ENCODE results near the gene PNPLA8. TPM values are rescaled to one million over a fixed set of nuclear protein-coding genes. Genes with fewer than 3 reads are reported as not detected.

PNPLA8 gene
- total RNA-seq, 2 experiments from 2014 or later: 14.1 to 14.2 TPM

DNA sequence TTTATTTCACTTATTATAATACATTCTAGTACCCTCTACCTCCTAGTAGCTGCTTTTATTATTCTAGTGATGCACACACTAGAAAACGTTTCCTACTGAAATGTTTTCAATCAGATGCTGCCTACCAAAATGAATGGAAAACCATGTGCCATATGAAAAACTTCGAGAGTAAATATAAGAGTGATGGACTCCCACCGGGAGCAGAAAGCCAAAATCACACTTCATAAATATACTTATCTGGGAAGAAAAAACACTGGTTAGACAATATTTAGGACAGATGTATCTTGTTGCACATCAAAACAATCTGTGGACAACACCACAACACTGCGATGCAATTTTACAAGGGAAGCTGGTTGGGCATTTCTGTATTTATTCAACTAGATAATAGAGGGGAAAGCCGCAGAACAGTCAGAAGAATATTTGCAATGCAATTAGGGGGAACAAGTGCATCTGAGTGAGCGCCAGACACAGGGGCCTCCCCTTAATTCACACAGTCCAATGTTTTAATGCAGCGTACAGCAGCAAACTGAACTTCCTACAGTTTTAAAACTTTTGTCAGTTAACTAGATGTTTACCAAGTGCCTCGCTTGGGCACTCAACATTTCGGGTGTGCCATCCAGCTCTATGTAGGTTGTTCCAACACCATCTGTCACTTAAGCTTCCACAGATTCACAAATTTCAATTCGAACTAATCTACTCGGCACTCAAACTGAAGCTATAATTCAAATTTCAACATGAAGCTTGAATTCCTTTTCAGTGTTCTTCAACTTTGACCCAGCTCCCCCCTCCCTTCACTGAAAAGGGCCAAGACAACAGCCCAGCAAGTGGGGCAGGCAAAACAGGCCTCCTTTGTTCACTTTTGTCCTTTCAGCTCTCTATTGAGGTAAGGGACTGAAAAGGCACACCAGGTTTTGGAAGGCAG, 77.1 kb downstream of the PNPLA8 start:
- Mint-ChIP-seq H3K4me3 (no peak overlapping the region), H3K27me3 (peaks cover 25% of the 10 kb centered on the region), H3K4me1 (no peaks in the 10 kb centered on the region), H3K27ac (no peak overlapping the region), H3K9me3 (no peaks in the 10 kb centered on the region), H3K36me3 (ENCODE audit: low read depth) (no peaks in the 10 kb centered on the region)
- no peak for DNase-seq
- ChIA-PET CTCF (no interaction called here), POLR2A (no interaction called here)

GRCh38 chr7:108442039-108442568, 83.8 kb downstream of the PNPLA8 start:
- H3K36me3 Mint-ChIP-seq (ENCODE audit: low read depth): no peaks in the 10 kb centered on the region
- ChIA-PET POLR2A (no interaction called here), CTCF (interaction anchor here (1.0 to 1.7 kb wide), 2 partner anchors 9 to 15 kb away, joined by 3 to 5 read pairs; partner anchors contain the start of gene NRCAM)
- no peak overlapping the region for H3K4me3 Mint-ChIP-seq
- no peaks in the 10 kb centered on the region for H3K9me3 Mint-ChIP-seq
- no peak for DNase-seq
- H3K27ac Mint-ChIP-seq: no peak overlapping the region
- H3K4me1 Mint-ChIP-seq: no peaks in the 10 kb centered on the region
- peaks cover 2% of the 10 kb centered on the region for H3K27me3 Mint-ChIP-seq

- H3K4me1 Mint-ChIP-seq: no peaks in the 10 kb centered on the region
- no peaks in the 10 kb centered on the region for H3K36me3 Mint-ChIP-seq (ENCODE audit: low read depth)
- ChIA-PET CTCF (interaction anchor here (1.0 kb wide), 1 partner anchor 9 kb away, joined by 3 read pairs; no protein-coding TSS in a partner anchor), POLR2A (no interaction called here)
- no peak overlapping the region for H3K27ac Mint-ChIP-seq
- no peak overlapping the region for H3K4me3 Mint-ChIP-seq
- no peaks in the 10 kb centered on the region for H3K9me3 Mint-ChIP-seq
- peaks cover 2% of the 10 kb centered on the region for H3K27me3 Mint-ChIP-seq
- no peak for DNase-seq
These were observed 84.5 kb downstream of the PNPLA8 start for GRCh38 chr7:108441392-108441955.

GRCh38 chr7:108440613-108441012, 85.3 kb downstream of the PNPLA8 start:
- no peak overlapping the region for H3K4me3 Mint-ChIP-seq
- POLR2A ChIA-PET: no interaction called here
- no peak for DNase-seq
- H3K36me3 Mint-ChIP-seq (ENCODE audit: low read depth): no peaks in the 10 kb centered on the region
- CTCF ChIA-PET: interaction anchor here (1.0 kb wide), 1 partner anchor 10 kb away, joined by 3 read pairs; no protein-coding TSS in a partner anchor
- no peaks in the 10 kb centered on the region for H3K9me3 Mint-ChIP-seq
- no peaks in the 10 kb centered on the region for H3K4me1 Mint-ChIP-seq
- peaks cover 2% of the 10 kb centered on the region for H3K27me3 Mint-ChIP-seq
- H3K27ac Mint-ChIP-seq: no peak overlapping the region

GRCh38 chr7:108436906-108437305, 89.0 kb downstream of the PNPLA8 start:
- Mint-ChIP-seq H3K27ac (no peak overlapping the region), H3K4me1 (peaks cover 2% of the 10 kb centered on the region), H3K27me3 (peaks cover 3% of the 10 kb centered on the region), H3K4me3 (no peak overlapping the region), H3K9me3 (no peaks in the 10 kb centered on the region), H3K36me3 (ENCODE audit: low read depth) (no peaks in the 10 kb centered on the region)
- no peak for DNase-seq
- ChIA-PET CTCF (no interaction called here), POLR2A (no interaction called here)

GRCh38 chr7:108434010-108434409, 91.9 kb downstream of the PNPLA8 start:
- Mint-ChIP-seq H3K36me3 (ENCODE audit: low read depth) (no peaks in the 10 kb centered on the region), H3K4me1 (peaks cover 2% of the 10 kb centered on the region), H3K9me3 (no peaks in the 10 kb centered on the region), H3K27ac (no peak overlapping the region), H3K4me3 (no peak overlapping the region), H3K27me3 (peaks cover 5% of the 10 kb centered on the region)
- ChIA-PET POLR2A (no interaction called here), CTCF (interaction anchor here (1.1 kb wide), 1 partner anchor 22 kb away, joined by 3 read pairs; no protein-coding TSS in a partner anchor)
- DNase-seq: no peak

- no peak overlapping the region for H3K4me3 Mint-ChIP-seq
- ChIA-PET POLR2A (no interaction called here), CTCF (interaction anchor here (0.6 kb wide), 2 partner anchors 16 to 250 kb away, joined by 3 to 6 read pairs; no protein-coding TSS in a partner anchor)
- no peak for DNase-seq
- H3K9me3 Mint-ChIP-seq: no peaks in the 10 kb centered on the region
- peaks cover 2% of the 10 kb centered on the region for H3K4me1 Mint-ChIP-seq
- H3K27ac Mint-ChIP-seq: no peak overlapping the region
- no peaks in the 10 kb centered on the region for H3K36me3 Mint-ChIP-seq (ENCODE audit: low read depth)
- H3K27me3 Mint-ChIP-seq: peaks cover 4% of the 10 kb centered on the region
These were observed 94.8 kb downstream of the PNPLA8 start for GRCh38 chr7:108431099-108431498.

DNA sequence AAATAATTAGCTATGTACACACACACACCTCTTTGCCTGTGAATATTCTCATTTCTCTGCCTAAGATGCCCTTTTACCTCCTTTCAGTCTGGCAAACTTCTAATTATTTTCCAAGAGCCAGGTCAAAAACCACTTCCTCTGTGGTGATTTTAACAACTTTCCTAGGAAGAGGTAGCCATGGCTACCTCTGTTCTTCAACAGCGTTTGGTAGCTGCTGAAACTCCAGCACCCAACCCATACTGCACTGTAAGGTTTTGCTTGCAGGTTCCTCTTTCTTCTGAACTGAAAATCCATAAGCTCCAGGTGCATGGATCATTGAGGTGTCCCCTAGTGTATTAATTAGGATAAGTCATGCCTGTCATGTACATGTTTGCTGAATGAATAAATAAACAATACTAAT, 95.3 kb downstream of the PNPLA8 start:
- CTCF ChIA-PET: no interaction called here

DNA sequence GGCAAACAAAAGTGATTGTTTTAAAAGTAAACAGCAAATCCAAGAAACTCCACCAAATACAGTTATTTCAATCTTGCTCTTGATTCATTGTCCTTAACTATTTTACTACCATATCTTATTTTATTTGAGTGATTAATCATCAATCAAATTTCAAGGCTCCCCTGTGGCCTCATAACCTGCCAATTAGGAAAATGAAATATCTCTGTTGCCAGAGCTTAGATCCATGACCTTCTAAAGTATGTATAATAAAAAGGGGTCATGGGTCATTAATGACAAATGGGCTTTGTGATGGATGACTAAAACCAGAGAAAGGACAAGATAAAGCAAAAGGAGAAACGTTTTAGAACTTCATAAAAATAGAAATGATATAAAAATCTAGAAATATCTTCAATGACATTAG, 98.2 kb downstream of the PNPLA8 start:
- ChIA-PET POLR2A (no interaction called here), CTCF (no interaction called here)

More for the DNA sequence above, 95.3 kb downstream of the PNPLA8 start:
- Mint-ChIP-seq H3K4me3 (no peak overlapping the region), H3K9me3 (no peaks in the 10 kb centered on the region), H3K27me3 (peaks cover 4% of the 10 kb centered on the region), H3K4me1 (peaks cover 2% of the 10 kb centered on the region), H3K36me3 (ENCODE audit: low read depth) (no peaks in the 10 kb centered on the region), H3K27ac (no peak overlapping the region)
- no peak for DNase-seq
- POLR2A ChIA-PET: no interaction called here

DNA sequence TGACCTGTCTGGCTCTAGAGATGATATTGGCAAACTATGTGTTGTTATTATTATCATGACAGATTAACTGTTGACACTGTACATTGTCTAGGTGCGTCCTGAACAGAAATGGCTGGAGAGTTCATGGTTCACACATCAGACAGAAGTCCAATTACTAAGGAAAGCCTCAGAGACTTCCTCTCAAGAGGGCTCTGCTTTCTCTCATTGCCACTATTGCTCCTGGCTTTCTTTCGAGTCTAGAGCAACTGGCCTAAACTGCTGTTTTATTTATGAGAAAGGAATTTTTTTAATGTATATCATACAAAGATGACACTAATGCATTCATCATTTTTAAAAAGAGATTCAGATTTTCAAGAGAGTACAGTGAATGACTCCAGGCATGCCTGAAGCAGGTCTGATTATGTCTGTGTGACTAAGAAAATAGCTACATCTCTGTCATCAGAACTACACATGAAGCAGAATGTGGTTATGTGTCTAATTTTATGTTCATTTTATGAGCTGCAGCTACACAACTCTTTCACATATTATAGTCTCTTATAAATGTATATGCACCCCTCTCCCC, 100.1 kb downstream of the PNPLA8 start:
- Mint-ChIP-seq H3K27me3 (peaks cover 10% of the 10 kb centered on the region), H3K9me3 (no peaks in the 10 kb centered on the region), H3K4me1 (peaks cover 3% of the 10 kb centered on the region), H3K4me3 (no peak overlapping the region), H3K36me3 (ENCODE audit: low read depth) (no peaks in the 10 kb centered on the region), H3K27ac (no peak overlapping the region)
- DNase-seq: no peak
- ChIA-PET CTCF (no interaction called here), POLR2A (no interaction called here)

More for the DNA sequence above, 98.2 kb downstream of the PNPLA8 start:
- Mint-ChIP-seq H3K27ac (no peak overlapping the region), H3K36me3 (ENCODE audit: low read depth) (no peaks in the 10 kb centered on the region), H3K4me1 (peaks cover 3% of the 10 kb centered on the region), H3K4me3 (no peak overlapping the region), H3K27me3 (peaks cover 5% of the 10 kb centered on the region), H3K9me3 (no peaks in the 10 kb centered on the region)
- DNase-seq: no peak

DNA sequence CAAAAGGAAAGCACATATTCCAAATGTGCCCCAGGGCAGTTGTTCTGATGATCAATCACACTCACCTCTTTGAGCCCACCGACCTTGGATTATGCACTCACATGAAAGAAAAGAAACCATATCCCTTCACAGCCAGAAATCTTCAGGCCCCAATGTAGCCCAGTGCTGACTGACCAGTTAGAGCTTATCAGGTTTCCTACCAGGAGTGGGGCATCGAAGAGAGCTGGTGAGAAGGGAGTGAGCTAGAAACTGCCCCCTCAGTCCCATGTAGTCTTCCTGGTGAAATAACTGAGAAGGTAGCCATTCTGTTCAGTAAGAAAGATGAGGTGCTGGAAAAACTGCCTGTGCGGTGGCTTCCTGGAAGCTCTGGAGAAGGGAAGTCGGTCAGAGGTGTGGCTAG, 101.9 kb downstream of the PNPLA8 start:
- Mint-ChIP-seq H3K4me1 (peaks cover 5% of the 10 kb centered on the region), H3K27me3 (peaks cover 15% of the 10 kb centered on the region), H3K27ac (no peak overlapping the region), H3K4me3 (no peak overlapping the region), H3K36me3 (ENCODE audit: low read depth) (no peaks in the 10 kb centered on the region), H3K9me3 (no peaks in the 10 kb centered on the region)
- CTCF ChIA-PET: no interaction called here
- DNase-seq: no peak
- POLR2A ChIA-PET: no interaction called here

GRCh38 chr7:108423089-108423989, 102.6 kb downstream of the PNPLA8 start:
- CTCF ChIA-PET: no interaction called here
- POLR2A ChIA-PET: no interaction called here

More at GRCh38 chr7:108423089-108423989, 102.6 kb downstream of the PNPLA8 start:
- no peak for DNase-seq
- H3K27ac Mint-ChIP-seq: no peak overlapping the region
- H3K4me3 Mint-ChIP-seq: no peak overlapping the region
- H3K36me3 Mint-ChIP-seq (ENCODE audit: low read depth): no peaks in the 10 kb centered on the region
- H3K4me1 Mint-ChIP-seq: peaks cover 5% of the 10 kb centered on the region
- H3K9me3 Mint-ChIP-seq: no peaks in the 10 kb centered on the region
- H3K27me3 Mint-ChIP-seq: peaks cover 18% of the 10 kb centered on the region
